T-cell (primary cell): Measurements from ENCODE around the gene BHLHA15. TPM values are rescaled to one million over a fixed set of nuclear protein-coding genes. Genes with fewer than 3 reads are reported as not detected.

Source experiments
- ATAC-seq, 4 experiments: fragments of 200-7000 bp in 3 of 4; fragments of 150-1000 bp in 1 of 4; cut with Tn5 transposase; replicated peaks in 1 of 4; 1 replicate in 3 of 4; 2 replicates in 1 of 4; pipeline ENCODE4 v1.10.0; 2021; ENCODE audit warnings: moderate library complexity in 3 of 4, mild to moderate bottlenecking in 2 of 4, moderate number of reproducible peaks in 1 of 4
- CTCF ChIA-PET, 2 donors: fragments of 300-600 bp; sonication (Branson Sonifier 250); formaldehyde crosslinking; loops; one replicate each; lab custom pipeline; 2022; ENCODE audit warnings: antibody characterized with exemption in 2 of 2; lab: Charles Lee
- POLR2A ChIA-PET, 2 donors: fragments of 300-600 bp; sonication (Branson Sonifier 250); formaldehyde crosslinking; loops; one replicate each; lab custom pipeline; 2022; ENCODE audit warnings: antibody characterized with exemption in 2 of 2; lab: Charles Lee
- DNase-seq, 35 experiments: peaks; one replicate each; pipeline versions ENCODE4 v3.0.0 to v3.0.0-alpha.2; 2013 to 2023
- H3K27ac ChIP-seq: one replicate; pipeline ENCODE4 v1.5.1; 2013; ENCODE audit warnings: low read length
- H3K27me3 ChIP-seq, 2 experiments: replicated peaks in 1 of 2; 1 replicate in 1 of 2; 2 replicates in 1 of 2; pipeline versions ENCODE4 v1.6.1 to v1.7.0; 2013; ENCODE audit warnings: low read length in 1 of 2, mixed read lengths in 1 of 2; ENCODE audit not compliant: control insufficient read depth in 2 of 2, insufficient read depth in 2 of 2; ENCODE audit errors: extremely low read depth in 1 of 2
- H3K36me3 ChIP-seq, 2 donors: 1 replicate in 1 of 2; 2 replicates in 1 of 2; pipeline versions ENCODE4 v1.6.1 to v1.7.0; 2013; ENCODE audit warnings: low read length in 1 of 2; ENCODE audit not compliant: control insufficient read depth in 2 of 2, insufficient read depth in 1 of 2; ENCODE audit errors: extremely low read depth in 1 of 2
- H3K4me1 ChIP-seq, 2 experiments: 1 replicate in 1 of 2; 2 replicates in 1 of 2; pipeline versions ENCODE4 v1.6.1 to v1.7.0; 2013; ENCODE audit warnings: low read length in 2 of 2, mixed read lengths in 1 of 2; ENCODE audit not compliant: insufficient read depth in 2 of 2, control insufficient read depth in 1 of 2; ENCODE audit errors: extremely low read depth in 1 of 2
- H3K4me3 ChIP-seq, 2 donors: 1 replicate in 1 of 2; 2 replicates in 1 of 2; pipeline versions ENCODE4 v1.5.1 to v1.7.0; 2013; ENCODE audit warnings: mild to moderate bottlenecking in 2 of 2, low read length in 1 of 2, moderate library complexity in 1 of 2; ENCODE audit not compliant: control insufficient read depth in 1 of 2; ENCODE audit errors: extremely low read depth in 1 of 2
- H3K9me3 ChIP-seq: 2 replicates; pipeline ENCODE4 v1.7.0; 2013
- H3K27ac Mint-ChIP-seq, 2 donors: one replicate each; pipeline ENCODE4 v1.8.0; 2020 to 2021; ENCODE audit warnings: mild to moderate bottlenecking in 2 of 2, mixed read lengths in 2 of 2
- H3K27me3 Mint-ChIP-seq, 2 donors: one replicate each; pipeline ENCODE4 v1.8.0; 2021 to 2022; ENCODE audit warnings: mixed read lengths in 2 of 2
- H3K36me3 Mint-ChIP-seq: one replicate; pipeline ENCODE4 v1.8.0; 2021; ENCODE audit warnings: mixed read lengths
- H3K4me1 Mint-ChIP-seq, 3 donors: one replicate each; pipeline ENCODE4 v1.8.0; 2020 to 2022; ENCODE audit warnings: mixed read lengths in 3 of 3, mild to moderate bottlenecking in 1 of 3
- H3K4me3 Mint-ChIP-seq, 3 donors: one replicate each; pipeline ENCODE4 v1.8.0; 2020 to 2022; ENCODE audit warnings: mild to moderate bottlenecking in 3 of 3, mixed read lengths in 3 of 3, moderate library complexity in 3 of 3
- H3K9me3 Mint-ChIP-seq, 3 donors: one replicate each; pipeline ENCODE4 v1.8.0; 2020 to 2022; ENCODE audit warnings: mixed read lengths in 3 of 3
- WGBS: methylation state at CpG from one replicate; pipeline ENCODE4 v1.1.5; 2013; ENCODE audit warnings: missing lambda C conversion rate; ENCODE audit not compliant: insufficient coverage; 5-methylcytosine and 5-hydroxymethylcytosine counted together
- total RNA-seq, 35 experiments: library from RNA in 6 of 35; stranded (reverse) in 6 of 35; fragments of 120-200 nt in 1 of 35; gene quantifications; one replicate each; pipeline versions ENCODE4 v1.2.1 to v1.2.4 and lab custom pipeline; 2013 to 2026

BHLHA15 gene
- total RNA-seq, 5 donors from 2014 or later (not counting 1 experiment from before 2014, with no cell fraction given): 0.55 TPM; not detected in 4

DNA sequence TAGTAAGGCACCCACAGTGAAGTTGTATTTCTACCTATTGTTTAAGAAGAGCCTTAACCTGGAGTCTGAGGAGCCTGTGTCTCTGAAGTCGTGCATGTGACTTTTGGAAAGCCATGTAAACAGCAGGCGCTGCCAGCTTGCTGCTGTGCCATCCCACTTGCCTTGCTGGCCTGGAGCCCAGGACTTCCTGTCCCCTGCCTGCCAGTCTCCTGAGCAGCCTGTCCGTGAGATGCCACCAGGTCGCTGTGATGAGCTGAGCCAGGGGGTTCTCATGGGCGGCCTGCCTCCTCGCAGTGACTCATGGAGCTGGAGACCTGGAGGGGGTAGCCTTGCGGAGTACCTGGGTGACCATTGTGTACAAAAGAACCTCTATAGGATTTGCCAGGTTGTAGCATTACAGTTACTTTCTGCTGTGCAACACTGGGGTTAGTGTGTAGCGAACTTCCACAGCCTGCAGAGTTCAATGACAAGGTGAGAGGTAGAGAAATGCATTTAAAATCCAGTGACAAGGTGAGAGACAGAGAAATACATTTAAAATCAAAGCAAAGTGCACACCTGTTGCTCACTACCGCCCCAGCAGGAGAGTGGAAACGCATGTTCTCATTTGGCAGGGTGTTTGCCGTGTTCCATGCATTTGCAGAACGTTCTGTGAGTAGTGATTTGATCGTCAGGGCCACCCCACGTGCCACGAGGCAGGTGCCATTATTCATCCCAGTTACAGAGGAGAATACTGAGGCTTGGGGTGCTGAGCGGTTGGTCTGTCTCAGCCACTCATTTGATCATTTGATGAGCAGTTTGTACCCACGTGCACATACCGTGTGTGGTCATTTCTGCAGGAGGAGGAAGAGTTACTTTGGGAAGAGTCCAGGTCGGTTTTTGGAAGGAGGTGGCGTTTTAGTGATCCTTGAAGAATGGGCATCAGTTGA lies 36.6 kb upstream of the BHLHA15 start:
- CTCF ChIA-PET: interaction anchor here in 1 of 2 donors (0.7 to 0.8 kb wide), 2 partner anchors 72 to 123 kb away, joined by 4 to 7 read pairs; no protein-coding TSS in a partner anchor
- Mint-ChIP-seq H3K4me3 (no peak overlapping the region), H3K9me3 (no peaks in the 10 kb centered on the region), H3K4me1 (no peaks in the 10 kb centered on the region), H3K36me3 (peaks cover 28% of the 10 kb centered on the region), H3K27me3 (no peaks in the 10 kb centered on the region), H3K27ac (no peak overlapping the region)
- POLR2A ChIA-PET: no interaction called here
- 97% methylated on average over 18 of the region's 20 CpGs for WGBS
- ATAC-seq (no peak), DNase-seq (no peak)
- Histone ChIP-seq H3K9me3 (no peaks in the 10 kb centered on the region), H3K4me3 (no peak overlapping the region), H3K27me3 (no peaks in the 10 kb centered on the region), H3K27ac (no peak overlapping the region), H3K4me1 (no peaks in the 10 kb centered on the region), H3K36me3 (peaks cover 7 to 38% of the 10 kb centered on the region in 2 donors)

DNA sequence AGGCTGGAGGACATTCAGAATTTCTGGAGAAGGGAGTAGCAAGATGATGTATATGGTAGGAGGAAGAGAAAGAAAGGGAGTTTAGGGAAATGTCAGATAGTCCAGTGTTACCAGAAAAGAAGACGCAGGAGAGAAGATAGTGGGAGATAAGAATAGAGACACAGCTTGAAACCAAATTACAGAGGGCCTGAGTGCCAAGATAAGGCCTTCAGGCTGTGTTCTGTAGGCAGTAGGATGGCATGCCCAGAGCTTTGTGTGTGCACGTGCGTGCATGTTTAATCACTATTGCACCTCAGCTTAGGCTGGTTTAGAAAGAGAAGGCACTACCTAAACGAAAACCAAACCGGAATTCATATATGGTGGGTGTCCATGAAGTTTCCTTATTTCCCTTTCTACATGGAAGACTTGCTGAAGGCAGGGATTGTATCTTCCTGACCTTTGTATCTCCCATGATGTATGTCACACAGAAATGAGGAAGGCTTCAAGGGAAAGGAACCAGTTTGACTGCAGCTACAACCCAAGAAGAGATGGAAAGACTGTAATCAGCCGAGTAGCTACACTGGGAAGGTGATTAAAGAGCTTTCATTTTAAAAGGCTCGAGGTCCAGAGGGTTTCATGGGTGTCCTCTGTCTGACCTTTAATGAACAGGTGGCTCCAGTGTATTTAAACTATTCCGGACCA lies 35.8 kb upstream of the BHLHA15 start:
- H3K4me1 ChIP-seq: no peaks in the 10 kb centered on the region
- H3K9me3 ChIP-seq: no peaks in the 10 kb centered on the region
- WGBS: 100% methylated on average over 3 of the region's 8 CpGs
- ATAC-seq (no peak), DNase-seq (no peak)
- Mint-ChIP-seq H3K4me3 (no peak overlapping the region), H3K27me3 (no peaks in the 10 kb centered on the region), H3K4me1 (no peaks in the 10 kb centered on the region), H3K9me3 (no peaks in the 10 kb centered on the region), H3K27ac (no peak overlapping the region), H3K36me3 (peaks cover 31% of the 10 kb centered on the region)
- peaks cover 7 to 38% of the 10 kb centered on the region in 2 donors for H3K36me3 ChIP-seq
- CTCF ChIA-PET: interaction anchor here in 1 of 2 donors (0.6 kb wide), 1 partner anchor 66 kb away, joined by 4 read pairs; no protein-coding TSS in a partner anchor
- no peak overlapping the region for H3K27ac ChIP-seq
- no peaks in the 10 kb centered on the region for H3K27me3 ChIP-seq
- POLR2A ChIA-PET: no interaction called here
- no peak overlapping the region for H3K4me3 ChIP-seq

DNA sequence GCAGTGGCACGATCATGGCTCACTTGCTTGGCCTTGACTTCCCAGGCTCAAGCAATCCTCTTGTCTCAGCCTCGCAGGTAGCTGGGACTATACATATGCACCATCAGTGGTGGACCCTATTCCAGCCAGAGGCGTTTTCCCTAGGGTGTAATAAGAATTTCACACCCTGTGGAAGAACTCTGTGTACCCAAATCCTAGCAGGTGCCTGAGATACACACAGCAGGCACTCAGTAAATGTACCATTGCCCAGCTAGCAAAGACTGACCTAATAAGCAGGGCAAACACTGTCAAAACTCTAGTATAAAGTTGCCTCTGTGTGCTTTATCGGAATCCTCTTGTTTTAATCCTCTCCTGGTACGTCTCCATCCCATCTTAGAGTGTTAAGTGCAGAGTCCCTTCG lies 33.7 kb upstream of the BHLHA15 start:
- Mint-ChIP-seq H3K4me1 (no peaks in the 10 kb centered on the region), H3K9me3 (no peaks in the 10 kb centered on the region), H3K36me3 (peaks cover 26% of the 10 kb centered on the region), H3K27me3 (no peaks in the 10 kb centered on the region), H3K27ac (no peak overlapping the region), H3K4me3 (no peak overlapping the region)
- Histone ChIP-seq H3K4me3 (no peak overlapping the region), H3K36me3 (peaks cover 7 to 29% of the 10 kb centered on the region in 2 donors), H3K27ac (no peak overlapping the region), H3K27me3 (no peaks in the 10 kb centered on the region), H3K9me3 (no peaks in the 10 kb centered on the region), H3K4me1 (no peaks in the 10 kb centered on the region)
- no peak for ATAC-seq
- CTCF ChIA-PET: interaction anchor here in 1 of 2 donors (0.8 to 3.7 kb wide), 2 partner anchors 9 to 13 kb away, joined by 3 to 15 read pairs; no protein-coding TSS in a partner anchor
- DNase-seq: no peak
- 93% methylated on average over 3 of the region's 6 CpGs for WGBS
- POLR2A ChIA-PET: no interaction called here

DNA sequence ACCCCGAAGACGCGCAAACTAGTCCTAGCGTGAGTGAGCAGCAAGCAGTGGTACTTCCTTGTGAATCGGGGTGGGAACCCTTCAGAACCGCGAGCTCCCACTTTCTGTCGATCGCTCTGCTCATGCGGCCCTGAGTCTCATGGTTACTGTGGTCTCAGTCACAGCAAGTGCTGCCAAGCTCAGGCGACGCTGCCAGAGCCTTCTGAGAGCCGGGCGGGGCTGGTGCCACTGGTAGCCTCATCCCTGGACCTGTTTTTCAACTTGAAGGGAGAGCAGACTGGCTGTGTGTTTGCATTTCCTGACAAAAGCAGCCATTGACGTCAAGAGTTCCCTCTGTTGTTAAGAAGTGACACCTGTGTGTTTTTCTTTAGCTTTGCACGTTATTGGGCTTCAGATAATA lies 32.9 kb upstream of the BHLHA15 start:
- H3K27ac ChIP-seq: no peak overlapping the region
- H3K36me3 Mint-ChIP-seq: peaks cover 26% of the 10 kb centered on the region

DNA sequence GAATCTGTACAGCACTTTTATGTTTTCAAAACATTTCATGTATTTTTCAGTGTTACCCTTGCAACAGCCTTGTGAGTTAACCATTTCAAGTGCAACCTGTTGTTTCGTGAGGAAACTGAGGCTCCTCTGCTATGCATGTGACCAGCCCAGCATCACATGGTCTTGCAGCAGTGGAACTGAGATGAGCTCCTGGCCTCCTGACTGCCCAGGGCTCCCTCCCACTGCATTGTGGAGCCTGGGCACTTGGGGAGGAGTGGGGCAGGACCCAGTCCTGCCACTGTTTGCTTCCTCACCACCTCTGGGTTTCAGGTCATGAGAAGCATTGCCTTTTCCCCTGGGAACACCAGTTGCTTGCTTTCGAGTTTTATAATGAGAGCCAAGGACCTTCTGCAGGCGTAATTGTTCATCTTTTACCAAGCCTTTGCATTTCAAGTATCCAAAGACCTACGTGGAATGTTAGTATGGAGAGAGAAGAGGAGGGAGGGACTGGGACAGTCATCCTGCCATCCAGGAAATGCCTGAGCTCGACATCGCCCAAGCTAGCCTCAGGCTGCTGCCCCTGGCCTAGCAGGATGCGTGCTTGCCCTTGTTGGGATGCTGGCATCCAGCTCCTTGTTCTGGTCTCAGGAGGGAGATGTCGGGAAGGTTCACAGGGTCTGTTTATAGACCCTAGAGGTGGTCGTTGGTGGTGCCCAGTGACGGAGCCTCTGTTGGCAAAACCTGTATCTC lies 32.3 kb upstream of the BHLHA15 start:
- CTCF ChIA-PET: interaction anchor here (0.6 to 3.7 kb wide), 2 partner anchors 10 to 71 kb away, joined by 4 to 15 read pairs; no protein-coding TSS in a partner anchor
- Histone ChIP-seq H3K4me3 (no peak overlapping the region), H3K27ac (no peak overlapping the region), H3K4me1 (no peaks in the 10 kb centered on the region), H3K9me3 (no peaks in the 10 kb centered on the region), H3K27me3 (no peaks in the 10 kb centered on the region), H3K36me3 (peaks cover 7 to 26% of the 10 kb centered on the region in 2 donors)
- Mint-ChIP-seq H3K36me3 (peaks cover 26% of the 10 kb centered on the region), H3K27ac (no peak overlapping the region), H3K4me3 (no peak overlapping the region), H3K27me3 (no peaks in the 10 kb centered on the region), H3K4me1 (no peaks in the 10 kb centered on the region), H3K9me3 (no peaks in the 10 kb centered on the region)
- DNase-seq (no peak), ATAC-seq (no peak)
- POLR2A ChIA-PET: no interaction called here
- 97% methylated on average over 6 of the region's 10 CpGs for WGBS

More for the DNA sequence above, 32.9 kb upstream of the BHLHA15 start:
- ChIA-PET CTCF (interaction anchor here in 1 of 2 donors (0.8 to 3.7 kb wide), 2 partner anchors 9 to 13 kb away, joined by 3 to 15 read pairs; no protein-coding TSS in a partner anchor), POLR2A (no interaction called here)
- no peak for ATAC-seq
- Mint-ChIP-seq H3K9me3 (no peaks in the 10 kb centered on the region), H3K27me3 (no peaks in the 10 kb centered on the region), H3K27ac (no peak overlapping the region), H3K4me3 (no peak overlapping the region), H3K4me1 (no peaks in the 10 kb centered on the region)
- Histone ChIP-seq H3K9me3 (no peaks in the 10 kb centered on the region), H3K4me3 (no peak overlapping the region), H3K4me1 (no peaks in the 10 kb centered on the region), H3K27me3 (no peaks in the 10 kb centered on the region), H3K36me3 (peaks cover 7 to 26% of the 10 kb centered on the region in 2 donors)
- 98% methylated on average over 14 of the region's 16 CpGs for WGBS
- no peak for DNase-seq

DNA sequence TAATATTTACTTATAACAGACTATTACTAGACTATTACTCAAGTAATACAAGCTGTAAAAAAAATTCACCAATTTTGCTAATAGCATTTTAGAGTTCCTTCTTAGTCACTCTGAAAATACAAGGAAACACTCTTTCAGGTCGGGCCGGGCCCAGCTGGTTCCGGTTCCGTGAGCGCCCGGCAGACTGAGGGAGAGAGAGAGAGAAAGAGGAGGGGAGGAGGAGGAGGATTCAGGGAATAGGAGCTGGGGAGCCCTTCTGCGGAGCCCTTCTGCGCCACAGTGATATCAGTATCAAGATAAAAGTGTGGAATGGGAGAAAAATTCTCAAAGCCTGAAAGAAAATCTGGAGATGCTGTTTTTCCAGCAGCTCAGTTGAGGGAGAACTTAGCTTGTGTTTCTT lies 30.5 kb upstream of the BHLHA15 start:
- Histone ChIP-seq H3K36me3 (peaks cover 4 to 15% of the 10 kb centered on the region in 2 donors), H3K9me3 (no peaks in the 10 kb centered on the region), H3K4me1 (no peaks in the 10 kb centered on the region), H3K27ac (no peak overlapping the region), H3K4me3 (no peak overlapping the region), H3K27me3 (no peaks in the 10 kb centered on the region)
- ATAC-seq (no peak), DNase-seq (no peak)
- Mint-ChIP-seq H3K27ac (no peak overlapping the region), H3K27me3 (no peaks in the 10 kb centered on the region), H3K9me3 (no peaks in the 10 kb centered on the region), H3K4me3 (no peak overlapping the region), H3K36me3 (peaks cover 14% of the 10 kb centered on the region), H3K4me1 (no peaks in the 10 kb centered on the region)
- ChIA-PET CTCF (interaction anchor here in 1 of 2 donors (3.7 kb wide), 1 partner anchor 12 kb away, joined by 15 read pairs; no protein-coding TSS in a partner anchor), POLR2A (no interaction called here)
- 100% methylated on average over 8 of the region's 8 CpGs for WGBS
